ENCODE data around the gene TSC1.

Gene TSC1

DNA sequence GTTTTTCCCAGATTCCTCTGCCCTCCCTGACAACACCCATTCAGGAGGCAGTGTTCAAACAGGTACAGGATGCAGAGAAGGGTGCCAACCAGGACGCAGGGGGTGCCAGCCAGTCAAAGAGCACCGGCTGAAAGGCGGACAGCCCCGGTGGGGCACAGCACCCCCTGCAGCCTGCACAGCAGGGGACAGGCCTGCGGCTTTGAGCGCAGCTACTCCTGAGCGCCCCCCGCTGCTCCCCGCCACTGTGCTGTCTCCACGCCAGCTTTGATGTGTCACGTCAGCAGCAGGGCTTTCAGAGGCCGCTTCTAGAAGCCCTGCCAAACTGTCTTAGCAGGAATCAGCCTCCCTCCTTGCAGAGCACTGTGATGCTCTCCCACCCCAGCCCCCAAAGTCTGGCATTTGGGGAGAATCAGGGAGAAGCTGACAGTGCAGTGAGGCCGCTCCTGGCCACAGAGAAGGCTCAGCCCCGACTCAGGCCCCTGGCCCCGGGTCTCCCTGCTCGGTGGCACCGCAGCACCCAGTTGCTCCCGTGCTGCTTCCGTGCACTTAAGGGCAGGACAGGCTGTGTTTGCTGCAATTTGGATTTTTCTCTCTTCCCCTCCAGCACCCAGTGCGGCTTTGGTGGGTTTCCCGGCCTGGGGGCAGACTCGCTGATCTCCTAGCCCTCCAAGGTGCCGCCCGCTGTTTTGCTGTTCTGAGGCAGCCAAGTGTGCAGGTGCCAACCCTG, 86.6 kb downstream of the TSC1 start:
- DNase-seq: no peak

DNA sequence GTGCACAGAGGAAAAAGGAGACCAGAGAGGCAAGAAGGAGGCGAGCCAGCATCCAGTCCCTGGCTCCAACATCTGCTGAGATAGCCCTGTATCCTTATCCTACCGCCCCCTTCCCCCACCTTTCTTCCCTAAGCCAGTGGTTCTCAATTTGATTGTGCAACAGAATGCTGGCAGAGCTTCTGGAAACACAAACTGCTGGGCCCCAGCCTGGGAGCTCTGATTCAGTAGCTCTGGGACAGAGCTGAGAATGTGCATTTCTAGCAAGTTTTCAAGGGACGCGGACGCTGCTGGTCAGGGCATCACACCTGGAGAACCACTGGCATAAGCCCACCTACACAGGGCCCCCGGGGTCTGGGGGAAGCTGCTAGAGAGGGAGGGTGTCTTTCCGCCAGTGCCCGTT, 87.4 kb downstream of the TSC1 start:
- DNase-seq: no peak

DNA sequence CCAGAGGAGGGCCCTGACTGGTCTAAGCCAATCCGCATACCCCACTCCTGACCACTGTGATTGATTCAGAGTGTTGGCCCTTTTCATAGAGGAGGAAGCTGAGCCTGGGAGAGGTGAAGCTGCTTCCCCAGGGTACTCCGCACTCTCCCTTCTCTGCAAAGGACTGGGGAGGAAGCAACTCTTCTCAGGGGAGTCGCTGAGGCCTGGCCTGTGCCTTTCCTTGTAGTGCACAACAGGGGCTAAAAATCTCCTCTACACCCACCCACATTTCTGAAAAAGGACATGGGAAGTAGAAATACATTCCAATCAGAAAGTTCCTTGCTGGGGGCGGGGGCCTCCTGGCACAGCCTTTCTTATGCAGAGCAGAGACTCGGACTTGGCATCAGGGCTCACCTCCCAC, 88.5 kb downstream of the TSC1 start:
- no peak for DNase-seq

DNA sequence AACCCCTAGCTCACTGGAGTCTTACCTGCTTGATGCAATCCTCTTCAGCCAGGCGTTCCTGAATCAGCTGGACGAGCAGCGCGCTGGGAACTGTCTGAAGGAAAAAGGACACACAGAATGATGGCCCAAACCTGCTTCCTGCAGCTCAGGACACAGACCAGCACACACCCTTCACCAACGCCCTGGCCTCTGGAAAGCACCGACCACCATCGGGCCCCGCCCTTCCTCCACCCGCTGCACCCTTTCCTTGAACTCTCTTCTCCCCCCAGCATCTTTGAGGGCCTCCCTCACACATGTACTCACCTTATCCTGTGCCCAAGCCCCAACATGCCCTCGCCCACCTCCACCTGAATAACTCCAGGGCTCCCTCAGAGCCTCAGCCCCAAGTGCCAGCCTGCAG, 89.6 kb downstream of the TSC1 start:
- no peak for DNase-seq

DNA sequence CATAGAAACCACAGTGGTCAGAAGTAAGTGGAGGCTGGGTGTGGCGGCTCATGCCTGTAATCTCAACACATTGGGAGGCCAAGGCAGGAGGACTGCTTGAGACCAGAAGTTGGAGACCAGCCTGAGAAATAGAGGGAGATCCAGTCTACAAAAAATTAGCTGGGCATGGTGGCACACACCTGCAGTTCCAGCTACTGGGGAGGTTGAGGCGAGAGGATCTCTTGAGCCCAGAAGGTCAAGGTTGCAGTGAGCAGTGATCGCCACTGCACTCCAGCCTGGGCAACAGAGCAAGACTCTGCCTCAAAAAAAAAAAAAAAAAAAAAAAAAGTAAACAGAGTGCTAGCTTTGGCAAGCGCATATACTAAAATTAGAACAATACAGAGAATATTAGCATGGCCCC, 90.9 kb downstream of the TSC1 start:
- no peak for DNase-seq

DNA sequence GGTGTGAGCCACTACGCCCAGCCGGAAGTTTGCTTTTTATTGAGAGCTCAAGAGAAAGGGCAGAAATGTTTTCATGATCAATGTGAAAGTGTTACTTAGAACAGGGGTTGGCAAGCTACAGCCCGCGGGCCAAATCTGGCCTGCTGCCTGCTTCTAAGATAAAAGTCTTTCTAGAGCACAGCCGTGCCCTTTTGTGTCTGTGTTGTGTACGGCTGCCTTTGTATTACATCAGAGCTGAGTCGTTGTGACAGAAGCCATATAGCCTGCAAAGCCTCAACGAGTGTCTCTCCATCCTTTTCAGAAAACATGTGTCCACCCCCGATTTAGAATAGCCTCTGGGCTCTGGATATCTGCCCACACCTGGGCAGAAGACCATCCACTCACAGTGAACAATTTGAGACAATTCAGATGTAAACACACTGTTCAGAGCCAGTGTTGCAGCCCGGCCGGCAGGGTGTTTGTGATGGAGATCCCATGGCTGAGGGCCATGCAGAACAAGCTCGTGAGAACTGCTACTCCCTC, 95.2 kb downstream of the TSC1 start:
- no peak for DNase-seq

DNA sequence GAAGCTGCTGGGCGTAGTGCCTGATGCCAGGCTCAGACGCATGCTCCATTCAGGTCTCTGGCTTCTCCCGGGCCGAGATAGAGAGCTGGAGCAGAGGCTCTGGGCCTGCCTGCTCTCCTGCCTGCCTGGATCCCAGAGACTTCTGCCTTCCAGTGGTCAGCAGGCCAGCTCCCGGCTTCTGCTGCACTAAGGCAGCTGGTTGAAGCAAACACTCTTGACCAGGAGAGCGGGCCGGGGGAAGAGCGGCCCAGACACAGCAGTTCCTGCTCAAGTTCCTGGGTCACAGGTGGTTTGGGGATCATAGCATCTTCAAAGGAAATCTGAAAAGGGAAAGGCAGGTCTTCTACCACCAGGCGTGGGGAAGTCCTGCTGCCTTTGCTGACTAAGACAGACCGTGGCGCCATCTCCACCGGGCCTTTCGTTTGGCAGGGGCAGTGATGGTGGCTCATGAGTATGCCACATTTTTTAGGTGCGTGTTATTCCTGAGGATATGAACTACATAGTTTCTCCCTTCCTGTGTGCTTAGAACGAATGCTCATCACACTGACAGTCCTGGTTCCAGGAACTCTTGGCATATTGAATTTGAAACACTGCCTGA, 97.4 kb downstream of the TSC1 start:
- no peak for DNase-seq

DNA sequence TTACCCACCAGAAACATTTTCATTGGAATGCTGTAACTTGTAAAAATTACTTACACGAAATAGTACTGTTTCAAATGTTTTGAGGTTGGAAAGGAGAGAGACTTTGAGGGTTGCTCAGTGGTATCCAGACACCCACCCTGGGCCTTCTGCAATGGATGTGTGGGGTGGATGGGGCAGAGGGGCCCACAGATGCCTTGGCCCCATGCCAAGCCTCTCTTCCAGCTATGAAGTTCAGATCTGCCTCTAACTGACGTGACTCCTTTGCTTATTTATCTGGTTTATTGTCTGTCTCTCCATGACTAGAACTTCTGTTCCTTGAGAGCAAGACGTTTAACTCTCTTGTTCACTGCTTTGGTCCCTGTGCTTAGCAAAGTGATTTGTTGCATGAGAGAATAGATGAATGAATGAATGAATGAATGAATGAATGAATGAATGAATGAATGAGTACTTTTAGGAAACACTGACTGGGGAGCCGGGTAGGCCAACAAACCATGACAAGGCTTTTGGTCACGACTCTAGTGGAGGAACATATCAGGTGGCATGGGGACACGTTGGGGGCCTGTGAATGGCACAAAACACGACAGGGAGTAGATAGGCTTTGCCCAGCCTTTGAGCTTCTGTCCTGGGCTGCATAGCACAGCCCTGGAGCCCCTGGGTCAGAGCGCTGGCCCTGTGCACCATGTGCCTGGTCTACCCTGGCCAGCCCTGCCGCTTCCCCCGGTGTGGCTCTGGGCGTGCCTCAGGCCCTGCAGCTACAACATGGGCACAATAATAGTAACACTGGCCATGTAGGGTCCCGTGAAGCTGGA, 98.1 kb downstream of the TSC1 start:
- DNase-seq: no peak

DNA sequence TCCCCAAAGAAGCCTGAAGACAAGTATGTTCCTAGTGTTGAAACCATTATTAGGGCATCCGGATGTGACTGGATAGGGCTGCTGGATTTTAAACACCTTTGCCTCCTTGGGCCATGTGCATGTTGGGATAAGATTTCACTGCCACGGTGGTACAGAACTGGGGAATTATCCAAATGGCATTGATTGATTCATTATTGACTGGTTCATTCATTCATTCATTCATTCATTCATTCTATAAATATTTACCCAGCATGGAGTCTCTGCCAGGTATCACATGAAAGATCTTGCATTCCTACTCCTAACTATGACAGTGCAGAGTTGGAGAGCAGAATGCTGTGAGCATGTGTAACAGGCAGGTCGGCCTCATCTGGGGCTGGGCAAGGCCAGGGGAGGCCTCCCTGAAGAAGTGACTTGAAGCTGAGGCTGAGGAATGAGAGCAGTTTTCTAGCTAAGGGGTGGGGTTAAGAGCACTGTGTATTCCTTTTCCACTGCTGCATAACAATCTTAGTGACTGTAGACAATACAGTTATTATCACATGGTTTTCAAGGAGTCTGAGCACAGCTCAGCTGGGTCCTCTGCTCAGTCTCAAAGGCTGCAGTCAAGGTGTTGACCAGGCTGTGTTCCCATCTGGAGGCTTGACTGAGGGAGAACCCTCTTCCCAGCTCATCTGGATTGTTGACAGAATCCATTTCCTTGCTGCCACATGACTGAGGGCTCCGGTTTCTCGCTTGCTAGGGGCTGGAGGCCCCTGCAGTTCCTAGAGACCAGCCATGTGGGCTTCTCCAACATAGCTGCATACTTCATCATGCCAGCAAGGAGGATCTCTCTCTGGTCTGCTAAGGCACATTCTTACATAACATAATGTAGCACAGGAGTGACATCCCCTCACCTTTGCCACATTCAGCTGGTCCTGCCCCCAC, 102.0 kb downstream of the TSC1 start:
- DNase-seq: no peak

All from NCI-H1048 (cell line).